HG02884 (cell line): ENCODE data around the gene SLC38A9.

Experiments
- ATAC-seq: cut with Tn5 transposase; IDR thresholded peaks from one replicate; pipeline ENCODE4 v1.9.1; 2021; ENCODE audit warnings: mild to moderate bottlenecking, moderate library complexity; ENCODE audit not compliant: unreplicated experiment

The SLC38A9 gene

DNA sequence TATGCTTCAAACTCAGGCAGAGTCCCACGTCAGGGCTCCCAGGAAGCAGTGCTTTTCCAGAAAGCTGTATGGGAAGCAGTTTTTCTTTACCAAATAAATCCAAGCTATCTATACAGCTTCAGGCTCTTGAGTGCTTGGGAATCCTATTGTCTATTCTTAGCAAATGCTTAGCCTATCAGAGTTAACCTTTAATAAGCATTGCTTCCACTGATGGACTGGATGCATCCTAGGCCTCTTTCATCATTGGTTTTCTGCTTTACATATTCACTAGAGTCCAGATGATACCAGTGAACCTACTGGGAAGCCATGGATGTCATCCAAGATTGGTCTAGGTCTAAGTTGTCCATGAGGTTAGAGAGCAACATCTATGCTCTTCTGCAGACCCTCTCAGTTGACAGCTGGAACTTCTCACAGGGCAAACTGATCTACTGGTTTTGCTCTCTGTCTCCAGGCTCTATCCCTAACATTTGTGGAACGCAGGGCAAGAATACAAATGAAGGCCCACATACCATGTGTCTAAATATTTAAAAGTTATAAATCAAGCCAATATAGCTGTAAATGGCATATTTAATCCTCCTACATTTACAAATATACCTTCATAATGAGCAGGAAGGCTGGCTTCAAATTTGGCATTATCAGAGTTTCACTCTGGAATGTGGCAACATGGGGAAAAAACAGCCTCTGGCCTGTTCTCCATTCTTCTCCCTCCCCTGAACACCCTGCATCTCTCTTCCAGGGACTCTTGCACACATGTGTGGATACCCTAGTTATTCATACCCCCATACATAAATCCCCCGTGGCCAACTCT is 127.5 kb downstream of the SLC38A9 start:
- ATAC-seq = no peak

DNA sequence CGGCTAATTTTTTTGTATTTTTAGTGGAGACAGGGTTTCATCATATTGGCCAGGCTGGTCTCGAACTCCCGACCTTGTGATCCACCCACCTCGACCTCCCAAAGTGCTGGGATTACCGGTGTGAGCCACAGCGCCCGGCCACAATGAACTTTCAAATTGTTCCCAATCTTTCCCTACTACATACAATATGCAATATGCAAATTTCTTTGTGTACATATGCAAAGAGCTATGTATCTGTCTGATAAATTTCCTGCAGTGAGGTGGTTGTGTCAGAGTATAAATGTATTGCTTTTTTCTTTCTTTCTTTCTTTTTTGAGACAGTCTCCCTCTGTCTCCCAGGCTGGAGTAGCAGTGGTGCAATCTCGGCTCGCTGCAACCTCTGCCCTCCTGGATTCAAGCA is 128.5 kb downstream of the SLC38A9 start:
- ATAC-seq = no peak

DNA sequence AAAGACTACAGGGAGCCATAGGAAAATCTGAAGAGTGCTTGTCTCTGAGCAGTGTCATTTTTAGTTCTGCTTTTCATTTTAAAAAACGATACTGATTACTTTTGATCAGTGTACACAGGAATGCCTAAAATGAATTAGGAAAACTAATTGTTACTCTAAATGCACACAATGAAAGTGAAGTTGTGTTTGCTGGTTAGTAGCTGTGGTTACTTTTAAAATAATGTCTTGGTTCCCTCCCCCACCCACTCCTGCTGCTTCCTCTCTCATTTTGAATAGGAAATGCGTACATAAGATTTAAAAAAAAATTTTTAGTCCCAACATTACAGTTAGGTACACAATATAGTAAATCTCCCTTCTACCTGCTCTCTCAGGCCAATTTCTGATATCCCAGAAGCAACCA is 129.9 kb downstream of the SLC38A9 start:
- no peak for ATAC-seq

DNA sequence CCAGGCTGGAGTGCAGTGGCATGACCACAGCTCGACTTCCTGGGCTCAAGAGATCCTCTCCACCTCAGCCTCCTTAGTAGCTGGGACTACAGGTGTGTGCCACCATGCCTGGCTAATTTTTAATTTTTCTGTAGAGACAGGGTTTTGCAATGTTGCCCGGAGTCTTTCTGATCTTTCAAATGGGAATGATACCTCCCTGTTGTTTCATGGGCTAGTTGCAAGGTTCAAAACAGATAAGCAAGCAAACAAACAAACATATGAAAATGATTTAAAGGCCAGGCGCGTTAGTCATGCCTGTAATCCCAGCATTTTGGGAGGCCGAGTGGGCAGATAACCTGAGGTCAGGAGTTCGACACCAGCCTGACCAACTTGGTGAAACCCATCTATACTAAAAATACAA is 132.1 kb downstream of the SLC38A9 start:
- ATAC-seq = no peak

DNA sequence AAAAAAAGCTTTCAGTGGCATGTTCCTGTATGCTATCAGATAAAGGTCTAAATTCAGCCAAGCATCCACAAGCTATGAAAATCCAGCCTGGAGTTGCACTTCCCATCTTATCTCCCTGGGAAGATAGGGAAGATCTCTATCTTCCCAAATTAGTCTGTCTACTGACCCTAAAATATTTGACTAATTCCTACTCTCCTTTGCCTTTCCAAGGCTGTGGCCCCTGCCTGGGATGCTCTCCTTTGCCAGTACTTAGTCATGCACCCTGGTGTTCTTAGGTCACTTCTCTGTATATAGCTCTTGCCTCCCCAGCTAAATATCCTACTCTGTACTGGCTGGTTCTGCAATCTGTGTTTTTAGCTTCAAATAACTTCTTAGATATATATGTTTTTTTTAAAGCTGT is 133.4 kb downstream of the SLC38A9 start:
- no peak for ATAC-seq

DNA sequence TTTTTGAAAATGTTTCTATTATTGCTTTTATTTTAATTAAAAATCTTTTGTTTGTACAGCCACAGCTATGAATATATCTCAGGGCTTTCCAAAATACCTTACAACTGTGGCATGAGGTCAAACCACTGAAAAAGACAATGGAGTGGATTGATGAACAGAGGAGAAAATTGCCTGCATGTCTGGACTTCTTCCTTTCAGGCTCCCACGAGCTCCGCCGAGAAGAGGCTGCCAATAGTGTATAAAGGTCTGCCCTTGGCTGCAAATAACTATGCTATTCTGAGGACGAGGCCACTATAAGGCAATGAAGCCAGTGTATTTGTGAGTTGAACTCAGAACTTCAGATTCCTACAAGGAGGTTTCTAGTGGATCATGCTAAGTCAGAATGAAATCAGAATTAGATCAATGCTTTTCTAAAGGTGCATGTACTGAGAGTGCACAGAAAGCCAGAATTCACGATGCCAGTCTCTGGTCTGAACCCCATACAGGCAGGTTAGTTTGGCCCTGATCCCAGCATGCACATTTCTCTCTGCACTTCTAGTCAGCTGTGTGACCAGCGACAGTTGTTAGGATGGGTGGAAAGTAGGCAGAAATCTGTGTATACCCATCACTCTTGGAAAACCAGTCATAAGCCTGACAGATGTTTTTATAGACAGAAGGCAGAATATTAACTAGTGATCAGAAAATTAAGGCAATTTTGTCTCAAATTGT is 134.6 kb downstream of the SLC38A9 start:
- ATAC-seq = no peak

DNA sequence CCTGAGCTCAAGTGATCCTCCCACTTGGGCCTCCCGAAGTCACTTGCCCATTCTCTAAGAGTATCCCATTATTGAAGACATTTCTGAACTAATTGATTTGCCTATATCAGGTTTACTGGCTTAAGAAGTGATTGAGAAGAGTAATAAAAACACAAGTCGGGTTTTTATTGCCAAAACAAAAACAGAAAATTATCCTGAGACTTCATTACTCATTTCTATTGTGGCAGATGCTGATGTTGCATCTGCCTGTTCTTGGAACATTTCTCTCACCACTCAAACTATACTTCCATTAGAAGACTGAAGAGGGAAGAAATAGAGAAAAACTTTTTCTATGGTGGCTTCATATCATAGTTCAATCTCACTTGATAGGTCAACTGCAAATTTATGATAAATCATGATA is 135.5 kb downstream of the SLC38A9 start:
- ATAC-seq = no peak
